Colonic mucosa (tissue), 4 donors: ENCODE data around the gene CACNA1S. TPM values are rescaled to one million over a fixed set of nuclear protein-coding genes. Genes with fewer than 3 reads are reported as not detected.

Source experiments
- DNase-seq: peaks from one replicate; pipeline ENCODE4 v3.0.0-alpha.2; 2020
- H3K27ac ChIP-seq: fragments of 200-600 bp; one replicate; pipeline ENCODE4 v1.8.0; 2021
- H3K27me3 ChIP-seq: fragments of 200-600 bp; one replicate; pipeline ENCODE4 v1.8.0; 2021
- H3K36me3 ChIP-seq: fragments of 200-600 bp; one replicate; pipeline ENCODE4 v1.8.0; 2021
- H3K4me1 ChIP-seq: fragments of 200-600 bp; one replicate; pipeline ENCODE4 v1.8.0; 2021; ENCODE audit warnings: mild to moderate bottlenecking
- H3K4me3 ChIP-seq: fragments of 200-600 bp; one replicate; pipeline ENCODE4 v1.8.0; 2021
- H3K9ac ChIP-seq, 2 donors: one replicate each; pipeline ENCODE4 v1.7.0; 2013; ENCODE audit warnings: control low read depth in 2 of 2, low read depth in 2 of 2, low read length in 2 of 2
- H3K9me3 ChIP-seq: fragments of 200-600 bp; one replicate; pipeline ENCODE4 v1.8.0; 2021
- CTCF ChIP-seq: fragments of 200-600 bp; IDR thresholded peaks from one replicate; pipeline ENCODE4 v1.8.0; 2022; ENCODE audit warnings: antibody characterized with exemption, mild to moderate bottlenecking
- intact Hi-C: fragments of 100-400 bp; cut with DNase I; formaldehyde crosslinking; loops from one replicate; pipeline ENCODE4 v1.14.1; 2022
- total RNA-seq, 2 donors: library from RNA; stranded (reverse); fragmentation: NEBNext Ultra II Directional in 1 of 2; extraction: Animal tissue kit (Norgen Biotek cat#: 25700) in 1 of 2; gene quantifications; one replicate each; pipeline ENCODE4 v1.2.1, GENCODE V29; 2021
- donor health status: healthy.
- donor health status: DM: no; HTN: no; CAD: no.
- donor health status: DM: no; HTN: no; CAD: no.

Gene CACNA1S
- total RNA-seq, 2 donors from 2014 or later = not detected

DNA sequence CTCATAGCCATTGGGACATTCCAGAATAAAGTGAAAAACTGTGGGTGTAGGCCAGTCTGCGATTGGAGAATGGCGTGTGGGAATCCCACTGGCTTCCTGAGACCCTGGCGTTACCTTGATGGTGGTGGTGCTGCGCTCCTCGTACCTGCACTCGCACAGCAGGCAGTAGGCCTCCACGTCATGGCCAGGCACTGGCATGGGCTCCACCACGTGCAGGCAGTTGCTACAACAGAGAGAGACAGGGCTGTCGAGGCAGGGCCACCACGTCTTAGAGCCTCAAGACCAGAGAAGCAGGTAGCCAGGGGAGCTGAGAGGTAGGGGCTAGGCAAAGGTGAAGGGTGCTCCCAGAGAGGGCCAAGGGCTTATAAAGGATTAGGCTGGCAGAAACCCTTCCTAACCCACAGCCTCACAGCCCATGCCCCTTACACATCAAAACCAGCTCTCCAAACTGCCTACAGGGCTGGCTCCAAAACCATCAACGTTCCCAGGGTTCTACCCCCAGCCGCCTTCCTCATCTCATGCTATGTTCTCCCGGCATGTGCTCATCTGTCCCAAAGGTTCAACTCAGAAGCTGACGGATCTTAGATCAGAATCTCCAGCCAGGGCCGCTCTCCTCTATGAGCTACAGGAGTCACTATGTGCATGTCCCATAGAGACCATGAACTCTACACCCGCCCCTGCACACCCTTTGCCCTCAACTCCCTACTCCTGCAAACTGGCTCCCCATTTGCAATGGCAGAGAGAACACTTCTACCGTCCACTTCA, 34.6 kb upstream of the CACNA1S start:
- Histone ChIP-seq H3K36me3 (no peaks in the 10 kb centered on the region), H3K27ac (no peak overlapping the region), H3K9ac (no peak overlapping the region), H3K9me3 (no peaks in the 10 kb centered on the region), H3K27me3 (no peaks in the 10 kb centered on the region), H3K4me3 (no peak overlapping the region), H3K4me1 (no peaks in the 10 kb centered on the region)
- intact Hi-C loops = no loop called here
- no peak for TF ChIP-seq CTCF
- DNase-seq = no peak

- no peak overlapping the region for H3K9ac ChIP-seq
- H3K4me3 ChIP-seq = no peak overlapping the region
- no peaks in the 10 kb centered on the region for H3K9me3 ChIP-seq
- no peaks in the 10 kb centered on the region for H3K36me3 ChIP-seq
- intact Hi-C loops = no loop called here
- H3K27ac ChIP-seq = no peak overlapping the region
- DNase-seq = no peak
- H3K27me3 ChIP-seq = no peaks in the 10 kb centered on the region
- TF ChIP-seq CTCF = no peak
- no peaks in the 10 kb centered on the region for H3K4me1 ChIP-seq
These were observed 33.6 kb upstream of the CACNA1S start for GRCh38 chr1:201145816-201146215.

DNA sequence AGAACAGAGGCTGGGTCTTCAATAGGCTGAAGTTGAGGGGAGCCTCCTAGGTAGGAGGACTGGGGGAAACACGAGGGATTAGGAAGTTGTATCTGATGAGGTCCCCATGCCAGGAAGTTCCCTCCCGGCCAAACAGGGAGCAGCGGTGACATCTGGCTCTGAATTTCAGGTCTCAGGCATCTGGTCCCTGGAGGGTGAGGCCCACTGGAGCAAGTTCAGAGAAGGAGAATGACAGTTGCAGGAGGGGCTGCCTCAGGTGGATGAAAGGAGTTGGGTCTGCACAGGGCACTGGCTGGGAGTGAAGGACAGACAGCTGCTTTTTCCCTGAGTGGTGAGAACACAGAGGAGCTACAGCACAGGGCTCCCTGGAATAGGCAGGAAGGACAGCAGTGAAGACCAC, 32.9 kb upstream of the CACNA1S start:
- Histone ChIP-seq H3K36me3 (no peaks in the 10 kb centered on the region), H3K4me1 (no peaks in the 10 kb centered on the region), H3K4me3 (no peak overlapping the region), H3K27ac (no peak overlapping the region), H3K9ac (no peak overlapping the region), H3K27me3 (no peaks in the 10 kb centered on the region), H3K9me3 (no peaks in the 10 kb centered on the region)
- intact Hi-C loops = no loop called here
- DNase-seq = no peak
- no peak for TF ChIP-seq CTCF

DNA sequence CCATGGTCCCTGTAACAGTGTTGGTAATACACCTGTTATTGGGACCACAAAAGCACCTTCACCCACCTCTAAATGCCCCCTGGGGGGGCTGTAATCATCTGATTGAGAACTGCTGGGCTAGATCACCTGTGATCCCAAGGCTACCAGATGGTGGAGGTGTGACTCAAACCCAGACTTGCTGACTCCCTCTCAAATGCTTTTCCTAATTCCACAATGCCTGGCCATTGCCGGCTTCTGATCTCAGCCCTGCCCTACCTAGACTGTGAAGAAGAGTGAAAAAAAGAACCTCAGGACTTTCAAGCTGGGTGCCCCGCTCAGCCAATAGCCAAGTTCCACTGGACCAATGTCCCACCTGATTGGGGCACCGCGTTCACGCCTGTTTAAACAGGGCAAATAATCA, 32.5 kb upstream of the CACNA1S start:
- DNase-seq = no peak
- Histone ChIP-seq H3K4me1 (no peaks in the 10 kb centered on the region), H3K9me3 (no peaks in the 10 kb centered on the region), H3K27ac (no peak overlapping the region), H3K9ac (no peak overlapping the region), H3K4me3 (no peak overlapping the region), H3K27me3 (no peaks in the 10 kb centered on the region), H3K36me3 (no peaks in the 10 kb centered on the region)
- TF ChIP-seq CTCF = no peak
- intact Hi-C loops = no loop called here

DNA sequence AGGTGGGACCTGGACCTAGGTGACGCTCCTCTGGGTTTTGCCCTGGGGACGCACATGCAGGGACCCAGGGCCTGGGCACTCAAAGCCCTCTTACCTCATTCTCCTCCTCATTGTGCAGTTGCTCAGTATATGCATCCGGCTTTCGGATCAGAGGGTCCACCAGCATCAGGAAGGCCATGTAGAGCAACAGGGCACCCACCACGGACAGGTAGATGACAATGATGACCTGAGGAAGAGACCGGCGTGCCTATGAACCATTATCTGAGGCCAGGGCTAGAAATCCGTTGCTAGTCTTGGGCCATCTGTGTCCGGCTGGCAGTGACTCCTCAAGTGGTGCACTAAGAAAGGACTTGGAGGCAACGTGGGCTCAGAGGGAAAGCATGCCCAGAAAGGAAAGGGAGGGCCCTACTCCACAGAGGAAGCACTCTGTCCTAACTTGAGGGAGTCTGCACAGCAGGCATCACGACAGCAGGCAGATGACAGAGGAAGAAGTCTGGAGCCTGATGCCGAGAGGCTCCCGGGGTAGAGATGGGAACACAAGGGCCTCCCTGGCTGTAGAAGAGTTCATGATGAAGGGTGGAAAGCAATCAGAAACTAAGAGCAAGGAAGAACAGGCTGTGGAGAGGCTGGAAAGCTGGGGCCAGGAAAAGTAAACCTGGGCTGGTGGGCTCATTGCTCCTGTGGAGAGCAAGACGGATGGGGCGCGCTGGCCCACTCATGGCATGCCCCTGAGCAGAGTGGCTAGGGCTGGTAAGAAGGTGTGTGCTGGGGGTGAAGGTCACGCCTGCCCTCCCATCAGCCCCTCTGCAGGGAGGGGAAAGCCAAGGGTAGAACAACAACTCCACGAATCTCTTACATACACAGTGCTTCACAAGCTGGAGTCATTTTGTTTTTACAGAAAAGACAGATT, 31.8 kb upstream of the CACNA1S start:
- H3K27me3 ChIP-seq = no peaks in the 10 kb centered on the region
- no peaks in the 10 kb centered on the region for H3K9me3 ChIP-seq
- no peak overlapping the region for H3K27ac ChIP-seq
- H3K9ac ChIP-seq = no peak overlapping the region
- intact Hi-C loops = no loop called here
- no peaks in the 10 kb centered on the region for H3K4me1 ChIP-seq
- H3K4me3 ChIP-seq = no peak overlapping the region
- DNase-seq = no peak
- no peaks in the 10 kb centered on the region for H3K36me3 ChIP-seq
- TF ChIP-seq CTCF = no peak
